Karpas-422 (cell line): Measurements from ENCODE around the gene AGPAT2. TPM values are rescaled to one million over a fixed set of nuclear protein-coding genes. Genes with fewer than 3 reads are reported as not detected.
"Not testable (repeated sequence)": the region's sequence is repeated elsewhere in the genome, so short reads cannot be mapped to it uniquely, and the experiment has no call there.

Experiments used
- DNase-seq: peaks from one replicate; pipeline ENCODE4 v3.0.0-alpha.2; 2015
- H2AFZ ChIP-seq: fragments of 200-600 bp; sonication (generic); 2 replicates; pipeline ENCODE4 v1.6.1; 2014; ENCODE audit warnings: antibody characterized with exemption, low read length, mixed read lengths
- H3K27ac ChIP-seq: fragments of 200-600 bp; sonication (generic); 2 replicates; pipeline ENCODE4 v1.5.1; 2014; ENCODE audit warnings: mild to moderate bottlenecking, low read length, moderate library complexity
- H3K27me3 ChIP-seq: fragments of 200-600 bp; sonication (generic); 2 replicates; pipeline ENCODE4 v1.6.1; 2014; ENCODE audit warnings: low read length, mixed read lengths
- H3K36me3 ChIP-seq: fragments of 200-600 bp; sonication (generic); 2 replicates; pipeline ENCODE4 v1.6.1; 2014; ENCODE audit warnings: low read length, mixed read lengths; ENCODE audit not compliant: insufficient read depth
- H3K4me1 ChIP-seq: fragments of 200-600 bp; sonication (generic); 2 replicates; pipeline ENCODE4 v1.6.1; 2014; ENCODE audit warnings: mild to moderate bottlenecking, low read length, mixed read lengths
- H3K4me2 ChIP-seq: fragments of 200-600 bp; sonication (generic); 2 replicates; pipeline ENCODE4 v1.6.1; 2014; ENCODE audit warnings: low read length, low read depth, mild to moderate bottlenecking; ENCODE audit not compliant: poor library complexity, severe bottlenecking
- H3K4me3 ChIP-seq: fragments of 200-600 bp; sonication (generic); 2 replicates; pipeline ENCODE4 v1.5.1; 2014; ENCODE audit warnings: mild to moderate bottlenecking, antibody characterized with exemption, low read length, mixed read lengths
- H3K79me2 ChIP-seq: fragments of 200-600 bp; sonication (generic); 2 replicates; pipeline ENCODE4 v1.6.1; 2014; ENCODE audit warnings: mild to moderate bottlenecking, low read length, mixed read lengths
- H3K9ac ChIP-seq: fragments of 200-600 bp; sonication (generic); 2 replicates; pipeline ENCODE4 v1.6.0; 2014; ENCODE audit warnings: low read length
- H3K9me2 ChIP-seq: fragments of 200-600 bp; sonication (generic), shearing (Covaris generic); replicated peaks from 2 replicates; pipeline ENCODE4 v1.6.0; 2014; ENCODE audit warnings: mild to moderate bottlenecking, low read length, moderate library complexity; ENCODE audit not compliant: insufficient read depth
- H3K9me3 ChIP-seq: fragments of 300-700, 200-600 bp; sonication (generic); 2 replicates; pipeline ENCODE4 v1.6.1; 2014; ENCODE audit warnings: low read length, mixed read lengths
- H4K20me1 ChIP-seq: fragments of 200-600 bp; sonication (generic); 2 replicates; pipeline ENCODE4 v1.6.1; 2014; ENCODE audit warnings: mild to moderate bottlenecking, antibody characterized with exemption, low read length, low read depth; ENCODE audit not compliant: insufficient read depth
- total RNA-seq: library from RNA; depleted of rRNA; stranded (reverse); fragments of >200 nt; shearing (Covaris generic); gene quantifications from 2 replicates; pipeline ENCODE4 v1.2.3, GENCODE V29; 2014; ENCODE audit warnings: low replicate concordance

Gene AGPAT2
- total RNA-seq, 1 experiment from 2014 or later, result 12.3 TPM

DNA sequence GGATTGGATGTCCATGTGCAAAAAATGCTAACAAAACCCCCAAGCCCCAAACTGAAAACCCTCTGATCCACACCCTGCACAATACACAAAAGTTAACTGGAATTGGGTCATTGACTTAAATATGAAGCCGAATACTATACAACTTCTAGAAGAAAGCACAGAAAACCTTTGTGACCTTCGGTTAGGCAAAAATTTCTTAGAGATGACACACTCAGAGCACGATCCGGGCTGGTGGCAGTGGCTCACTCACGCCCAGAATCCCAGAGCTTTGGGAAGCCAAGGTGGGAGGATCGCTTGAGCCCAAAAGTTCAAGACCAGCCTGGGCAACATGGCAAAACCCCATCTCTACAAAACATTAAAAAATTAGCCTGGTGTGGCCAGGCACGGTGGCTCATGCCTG lies 23.3 kb upstream of the AGPAT2 start:
- Histone ChIP-seq H3K4me1 (no peaks in the 10 kb centered on the region), H3K9me3 (no peaks in the 10 kb centered on the region), H3K79me2 (no peaks in the 10 kb centered on the region), H3K36me3 (no peaks in the 10 kb centered on the region), H3K4me3 (no peak overlapping the region), H3K4me2 (no peak overlapping the region), H3K9me2 (no peaks in the 10 kb centered on the region), H3K27ac (no peak overlapping the region), H3K27me3 (no peaks in the 10 kb centered on the region), H4K20me1 (0 out of 2 replicates have a peak, but pooled peaks cover 2% of the 10 kb centered on the region), H2AFZ (no peak overlapping the region), H3K9ac (no peak overlapping the region)
- no peak for DNase-seq

DNA sequence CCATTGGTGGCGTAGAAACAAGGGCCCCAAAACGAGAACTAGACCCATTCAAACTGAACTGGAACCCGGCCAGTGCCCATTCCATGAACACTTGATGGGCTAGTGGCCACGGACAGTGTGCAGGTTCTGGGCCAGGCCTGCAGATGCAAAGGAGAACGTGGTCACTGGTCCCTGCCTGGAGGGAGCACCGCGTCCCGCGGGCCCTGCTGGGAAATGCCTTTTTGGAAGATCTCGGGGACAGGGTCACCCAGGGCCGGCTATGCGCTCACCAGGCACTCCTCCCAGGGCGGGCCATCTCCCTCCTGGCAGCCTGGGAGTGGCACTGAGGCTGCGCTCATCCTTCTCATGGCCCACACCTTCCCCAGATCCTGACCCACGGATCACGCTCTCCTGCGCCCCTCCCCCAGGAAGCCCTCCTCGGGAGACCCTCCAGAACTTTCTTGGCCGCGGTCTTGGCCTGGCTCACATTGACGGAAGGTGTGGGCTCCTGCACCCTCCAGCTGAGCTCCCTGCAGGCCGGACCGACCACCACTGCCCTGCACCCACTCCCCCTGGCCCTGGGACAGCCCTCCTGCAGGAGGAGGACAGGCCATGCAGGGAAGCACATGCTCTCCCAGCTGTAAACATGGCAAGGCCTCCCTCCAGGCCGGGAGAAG lies 22.3 kb upstream of the AGPAT2 start:
- no peak for DNase-seq
- Histone ChIP-seq H3K9me2 (no peaks in the 10 kb centered on the region), H4K20me1 (0 out of 2 replicates have a peak, but pooled peaks cover 2% of the 10 kb centered on the region), H3K27ac (no peak overlapping the region), H3K79me2 (no peaks in the 10 kb centered on the region), H3K9me3 (no peaks in the 10 kb centered on the region), H3K9ac (no peak overlapping the region), H3K4me1 (no peaks in the 10 kb centered on the region), H2AFZ (no peak overlapping the region), H3K36me3 (no peaks in the 10 kb centered on the region), H3K27me3 (no peaks in the 10 kb centered on the region), H3K4me3 (no peak overlapping the region), H3K4me2 (no peak overlapping the region)

DNA sequence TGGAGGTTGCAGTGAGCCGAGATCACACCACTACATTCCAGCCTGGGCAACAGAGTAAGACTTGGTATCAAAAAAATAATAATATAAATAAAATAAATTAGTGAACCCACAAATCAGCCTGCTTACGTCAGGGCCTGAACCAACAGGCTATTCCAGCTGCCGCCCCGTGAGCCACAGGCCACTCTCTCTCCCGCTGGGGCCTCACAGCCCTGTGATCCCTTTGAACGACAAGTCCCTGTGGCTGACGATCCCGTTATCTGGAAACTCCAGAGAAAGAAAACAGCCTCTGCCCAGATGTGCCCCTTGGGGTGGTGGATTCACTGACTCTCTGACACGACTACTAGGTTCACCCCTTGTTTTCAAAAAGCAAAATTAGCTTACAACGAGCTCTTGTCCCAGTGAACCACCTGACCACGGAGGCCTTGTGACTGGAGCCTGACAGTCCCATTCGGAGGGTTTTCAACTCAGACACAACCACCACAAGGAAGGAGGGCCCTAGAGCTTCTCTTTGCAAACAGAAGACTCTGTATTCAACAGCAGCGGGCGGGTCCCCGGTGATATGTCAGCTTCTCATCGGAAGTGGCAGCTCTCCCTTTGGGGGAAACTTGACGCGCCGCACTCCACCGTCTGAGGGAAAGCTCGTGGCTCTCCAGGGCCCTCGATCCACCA lies 20.7 kb upstream of the AGPAT2 start:
- H3K27ac ChIP-seq, result no peak overlapping the region
- DNase-seq, result no peak
- H4K20me1 ChIP-seq, result no peaks in the 10 kb centered on the region
- H3K4me3 ChIP-seq, result no peak overlapping the region
- H2AFZ ChIP-seq, result no peak overlapping the region
- no peak overlapping the region for H3K4me2 ChIP-seq
- no peaks in the 10 kb centered on the region for H3K36me3 ChIP-seq
- no peaks in the 10 kb centered on the region for H3K9me3 ChIP-seq
- no peaks in the 10 kb centered on the region for H3K9me2 ChIP-seq
- no peaks in the 10 kb centered on the region for H3K4me1 ChIP-seq
- no peaks in the 10 kb centered on the region for H3K79me2 ChIP-seq
- H3K27me3 ChIP-seq, result no peaks in the 10 kb centered on the region
- no peak overlapping the region for H3K9ac ChIP-seq

DNA sequence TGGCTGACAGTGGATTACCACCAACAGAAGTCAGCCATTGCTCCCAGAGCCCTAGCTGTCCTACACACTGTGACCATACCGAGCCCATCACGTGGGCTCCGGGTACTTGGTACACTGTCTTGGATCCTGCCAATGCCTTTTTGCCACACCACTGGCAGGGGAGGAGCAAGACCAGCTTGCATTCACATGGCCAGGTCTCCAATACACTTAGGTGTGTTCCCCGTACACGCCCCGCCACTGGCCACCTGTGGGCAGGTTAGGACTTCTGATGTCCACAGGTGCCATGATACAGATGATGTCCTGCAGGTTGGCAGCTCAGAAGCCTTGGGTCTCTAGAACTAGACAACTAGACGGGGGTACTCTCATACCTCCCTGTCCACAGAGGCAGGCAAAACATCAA lies 19.8 kb upstream of the AGPAT2 start:
- no peaks in the 10 kb centered on the region for H4K20me1 ChIP-seq
- no peaks in the 10 kb centered on the region for H3K9me2 ChIP-seq
- H3K27me3 ChIP-seq, result no peaks in the 10 kb centered on the region
- DNase-seq, result no peak
- H3K36me3 ChIP-seq, result no peaks in the 10 kb centered on the region
- no peak overlapping the region for H3K27ac ChIP-seq
- no peaks in the 10 kb centered on the region for H3K4me1 ChIP-seq
- no peak overlapping the region for H3K9ac ChIP-seq
- no peak overlapping the region for H3K4me3 ChIP-seq
- H2AFZ ChIP-seq, result no peak overlapping the region
- no peaks in the 10 kb centered on the region for H3K9me3 ChIP-seq
- H3K79me2 ChIP-seq, result no peaks in the 10 kb centered on the region
- no peak overlapping the region for H3K4me2 ChIP-seq

DNA sequence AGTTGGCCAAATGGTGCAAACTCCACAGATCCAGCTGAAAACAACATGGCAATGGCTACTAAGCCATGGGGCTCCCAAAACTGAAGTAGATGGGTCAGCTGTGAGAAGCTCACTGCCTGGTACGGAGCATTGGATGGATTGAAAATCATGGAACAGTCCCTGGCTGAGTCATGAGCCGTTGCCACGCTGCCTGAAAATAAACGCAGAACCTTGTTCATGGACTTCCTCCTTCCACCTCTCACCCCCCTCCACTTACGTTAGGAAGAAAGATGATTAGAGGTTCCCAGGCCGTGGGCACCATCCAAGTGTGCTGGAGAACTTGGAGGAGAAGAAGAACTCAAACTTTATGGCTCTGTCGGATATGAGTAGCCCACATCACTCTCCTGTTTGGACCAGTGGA lies 18.3 kb upstream of the AGPAT2 start:
- H2AFZ ChIP-seq, result no peak overlapping the region
- H3K9me2 ChIP-seq, result no peaks in the 10 kb centered on the region
- H4K20me1 ChIP-seq, result no peaks in the 10 kb centered on the region
- no peaks in the 10 kb centered on the region for H3K27me3 ChIP-seq
- no peak for DNase-seq
- no peaks in the 10 kb centered on the region for H3K36me3 ChIP-seq
- no peaks in the 10 kb centered on the region for H3K9me3 ChIP-seq
- no peaks in the 10 kb centered on the region for H3K4me1 ChIP-seq
- no peak overlapping the region for H3K4me2 ChIP-seq
- H3K79me2 ChIP-seq, result no peaks in the 10 kb centered on the region
- no peak overlapping the region for H3K4me3 ChIP-seq
- H3K9ac ChIP-seq, result no peak overlapping the region
- H3K27ac ChIP-seq, result no peak overlapping the region

DNA sequence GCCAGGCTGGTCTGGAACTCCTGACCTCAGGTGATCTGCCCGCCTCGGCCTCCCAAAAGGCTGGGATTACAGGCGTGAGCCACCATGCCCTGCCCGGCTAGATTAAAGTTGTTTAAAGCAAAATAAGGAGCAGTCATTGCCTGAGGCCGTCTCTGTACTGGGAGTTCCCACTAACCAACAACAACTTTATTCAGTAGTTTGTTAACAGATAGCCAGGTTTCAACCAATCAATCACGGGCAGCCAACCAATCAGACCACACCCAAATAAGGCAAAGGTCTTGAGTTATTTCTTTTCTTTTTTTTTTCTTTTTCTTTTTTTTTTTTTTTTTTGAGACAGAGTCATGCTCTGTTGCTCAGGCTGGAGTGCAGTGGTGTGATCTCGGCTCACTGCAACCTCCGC lies 17.5 kb upstream of the AGPAT2 start:
- H3K9ac ChIP-seq, H3K4me3 ChIP-seq, H2AFZ ChIP-seq, H3K9me3 ChIP-seq, H3K36me3 ChIP-seq, H4K20me1 ChIP-seq, H3K4me2 ChIP-seq, H3K27me3 ChIP-seq, H3K27ac ChIP-seq, DNase-seq, H3K4me1 ChIP-seq, H3K79me2 ChIP-seq, H3K9me2 ChIP-seq: not testable (repeated sequence)

DNA sequence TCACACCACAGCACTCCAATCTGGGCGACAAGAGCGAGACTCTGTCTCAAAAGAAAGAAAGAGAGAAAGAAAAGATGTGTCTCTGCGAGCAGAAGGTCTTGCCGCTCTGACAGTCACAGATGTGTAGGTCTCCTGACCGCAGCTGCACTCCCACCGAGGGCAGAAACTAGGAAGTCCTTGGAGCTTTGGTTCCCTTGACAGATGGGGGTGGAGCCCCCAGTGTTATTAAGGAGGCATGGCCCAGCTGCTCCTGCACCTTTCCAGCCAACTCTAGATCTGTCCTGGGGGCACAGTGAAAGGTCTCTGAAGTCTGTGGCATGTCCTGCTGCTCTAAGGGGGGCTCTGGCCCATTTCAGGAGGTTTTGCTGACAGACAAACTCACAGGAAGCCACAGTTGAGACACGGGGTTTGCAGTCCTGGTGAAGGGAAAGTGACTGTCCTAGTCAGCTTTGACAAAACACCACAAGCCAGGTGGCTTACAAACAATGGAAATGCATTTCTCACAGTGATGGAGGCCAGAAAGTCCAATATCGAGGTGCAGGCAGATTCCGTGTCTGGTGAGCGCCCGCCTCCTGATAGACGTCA lies 16.1 kb upstream of the AGPAT2 start:
- DNase-seq, result no peak
- no peaks in the 10 kb centered on the region for H3K9me3 ChIP-seq
- H3K27me3 ChIP-seq, result no peaks in the 10 kb centered on the region
- H3K79me2 ChIP-seq, result no peaks in the 10 kb centered on the region
- no peak overlapping the region for H3K4me2 ChIP-seq
- no peaks in the 10 kb centered on the region for H3K9me2 ChIP-seq
- H3K9ac ChIP-seq, result no peak overlapping the region
- no peak overlapping the region for H3K4me3 ChIP-seq
- no peaks in the 10 kb centered on the region for H3K36me3 ChIP-seq
- H4K20me1 ChIP-seq, result no peaks in the 10 kb centered on the region
- H3K27ac ChIP-seq, result no peak overlapping the region
- no peak overlapping the region for H2AFZ ChIP-seq
- H3K4me1 ChIP-seq, result no peaks in the 10 kb centered on the region

DNA sequence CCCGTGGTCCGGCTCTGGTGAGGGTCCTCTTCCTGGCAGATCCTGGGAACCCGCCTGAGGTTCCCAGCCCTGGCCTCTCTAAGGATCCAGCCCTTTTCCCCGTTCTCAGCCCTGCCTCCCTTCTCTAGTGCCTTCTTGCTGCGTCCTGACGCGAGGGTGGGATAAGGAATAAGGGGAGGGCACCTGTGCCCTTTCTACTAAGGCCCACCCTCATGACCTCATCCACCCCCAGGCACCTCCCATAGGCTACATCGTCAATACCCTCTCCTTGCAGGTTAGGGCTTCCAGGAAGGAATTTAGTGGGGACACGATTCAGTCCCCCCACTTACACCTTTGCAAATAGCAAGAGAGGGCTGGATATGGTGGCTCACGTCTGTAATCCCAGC lies 14.4 kb upstream of the AGPAT2 start:
- no peak overlapping the region for H3K4me3 ChIP-seq
- H3K4me2 ChIP-seq, result no peak overlapping the region
- H3K27me3 ChIP-seq, result no peaks in the 10 kb centered on the region
- no peaks in the 10 kb centered on the region for H3K79me2 ChIP-seq
- H2AFZ ChIP-seq, result no peak overlapping the region
- no peaks in the 10 kb centered on the region for H4K20me1 ChIP-seq
- no peaks in the 10 kb centered on the region for H3K4me1 ChIP-seq
- H3K27ac ChIP-seq, result no peak overlapping the region
- H3K9me2 ChIP-seq, result no peaks in the 10 kb centered on the region
- H3K9me3 ChIP-seq, result no peaks in the 10 kb centered on the region
- no peaks in the 10 kb centered on the region for H3K36me3 ChIP-seq
- no peak for DNase-seq
- no peak overlapping the region for H3K9ac ChIP-seq
